GM12865 (cell line): ENCODE results near the gene CBX7.

Source experiments
- DNase-seq: peaks from one replicate; pipeline ENCODE4 v3.0.0; 2010; ENCODE audit warnings: low read depth
- H3K4me3 ChIP-seq: 2 replicates; pipeline ENCODE4 v1.5.1; 2011; ENCODE audit warnings: mild to moderate bottlenecking, low read depth, low read length, control low read depth
- TF ChIP-seq, protein P1 (sequence below): IDR thresholded peaks from 2 replicates; pipeline ENCODE4 v1.5.1; 2011; ENCODE audit warnings: low read length, control low read depth, low read depth, inconsistent platforms; ENCODE audit not compliant: insufficient read depth; ENCODE audit errors: missing control alignments

The CBX7 gene

DNA sequence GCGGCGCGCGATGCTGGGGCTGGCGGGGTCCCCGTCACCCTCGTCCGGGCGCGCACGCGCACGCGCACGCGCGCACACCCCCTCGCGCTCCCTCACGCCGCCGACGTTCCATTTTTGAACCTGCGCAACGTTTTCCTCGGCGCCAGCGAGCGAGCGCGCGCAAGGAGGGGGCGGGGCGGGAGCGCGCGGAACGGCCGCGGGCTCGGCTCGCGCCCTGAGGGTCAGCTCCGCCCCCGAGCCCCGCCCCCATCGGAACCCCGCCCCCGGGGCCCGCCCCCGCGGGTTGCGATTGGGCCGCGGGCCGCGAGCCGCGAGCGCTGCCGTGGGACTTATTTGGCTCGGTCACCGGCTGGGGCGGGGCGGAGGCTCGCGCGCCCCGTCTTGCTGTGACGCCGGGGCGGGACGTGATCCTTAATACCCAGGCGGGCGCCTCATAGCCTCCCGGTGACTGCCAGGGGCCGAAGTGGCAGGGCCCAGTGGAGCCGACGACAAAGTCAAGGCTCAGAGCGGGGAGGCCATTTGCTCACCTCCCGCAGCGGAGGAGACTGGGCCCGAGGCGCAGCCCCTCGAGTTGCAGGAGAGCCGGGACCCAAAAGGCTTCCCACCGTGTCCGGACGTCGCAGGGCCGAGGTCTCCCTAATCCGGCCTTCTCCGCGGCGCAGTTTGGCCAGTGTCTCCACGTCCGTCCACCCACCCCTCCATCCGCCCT is at the start of gene CBX7:
Gene CBX7 (minus strand): TSS at position 170 of the 709 bp plus-strand sequence. CDS start 236 bp downstream, outside the sequence.
- TF ChIP-seq, protein P1, sequence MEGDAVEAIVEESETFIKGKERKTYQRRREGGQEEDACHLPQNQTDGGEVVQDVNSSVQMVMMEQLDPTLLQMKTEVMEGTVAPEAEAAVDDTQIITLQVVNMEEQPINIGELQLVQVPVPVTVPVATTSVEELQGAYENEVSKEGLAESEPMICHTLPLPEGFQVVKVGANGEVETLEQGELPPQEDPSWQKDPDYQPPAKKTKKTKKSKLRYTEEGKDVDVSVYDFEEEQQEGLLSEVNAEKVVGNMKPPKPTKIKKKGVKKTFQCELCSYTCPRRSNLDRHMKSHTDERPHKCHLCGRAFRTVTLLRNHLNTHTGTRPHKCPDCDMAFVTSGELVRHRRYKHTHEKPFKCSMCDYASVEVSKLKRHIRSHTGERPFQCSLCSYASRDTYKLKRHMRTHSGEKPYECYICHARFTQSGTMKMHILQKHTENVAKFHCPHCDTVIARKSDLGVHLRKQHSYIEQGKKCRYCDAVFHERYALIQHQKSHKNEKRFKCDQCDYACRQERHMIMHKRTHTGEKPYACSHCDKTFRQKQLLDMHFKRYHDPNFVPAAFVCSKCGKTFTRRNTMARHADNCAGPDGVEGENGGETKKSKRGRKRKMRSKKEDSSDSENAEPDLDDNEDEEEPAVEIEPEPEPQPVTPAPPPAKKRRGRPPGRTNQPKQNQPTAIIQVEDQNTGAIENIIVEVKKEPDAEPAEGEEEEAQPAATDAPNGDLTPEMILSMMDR: no peak
- peak within 1 kb of the TSS; percentile 82 for H3K4me3 ChIP-seq
- peak; percentile 96 for DNase-seq

DNA sequence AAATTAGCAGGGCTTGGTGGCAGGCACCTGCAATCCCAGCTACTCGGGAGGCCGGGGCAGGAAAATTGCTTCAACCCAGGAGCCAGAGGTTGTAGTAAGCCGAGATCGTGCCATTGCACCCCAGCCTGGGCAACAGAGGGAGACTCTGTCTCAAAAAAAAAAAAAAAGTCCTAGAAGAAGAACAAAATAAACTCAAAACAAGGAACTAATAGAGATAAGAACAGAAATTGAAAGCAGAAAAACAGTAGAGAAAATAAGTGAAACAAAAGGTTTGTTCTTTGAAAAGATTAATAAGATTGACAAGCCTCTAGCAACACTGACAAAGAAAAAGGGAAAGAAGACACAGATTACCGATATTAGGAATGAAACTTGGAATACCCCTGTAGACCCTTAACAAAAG is 45.1 kb upstream of the CBX7 start:
- DNase-seq: no peak
- TF ChIP-seq, protein P1: no peak
- H3K4me3 ChIP-seq: no peak overlapping the region

DNA sequence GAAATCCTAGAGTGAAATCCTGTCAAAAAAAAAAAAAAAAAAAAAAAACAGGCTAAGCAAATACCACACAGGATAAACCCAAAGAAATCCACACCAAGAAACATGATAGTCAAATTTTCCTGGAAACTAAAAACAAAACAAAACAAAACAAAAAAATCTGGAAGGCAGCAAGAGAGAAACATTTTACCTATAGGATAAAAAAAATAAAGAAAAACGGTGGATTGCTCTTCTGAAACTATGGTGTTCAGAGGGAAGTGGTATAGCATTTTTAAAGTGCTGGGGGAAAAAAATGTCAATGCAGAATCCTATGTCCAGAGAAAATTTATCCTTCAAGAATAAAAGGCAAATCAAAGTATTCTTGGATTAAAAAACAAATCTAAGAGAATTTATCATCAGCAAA is 41.6 kb upstream of the CBX7 start:
- DNase-seq: no peak
- TF ChIP-seq, protein P1: no peak
- H3K4me3 ChIP-seq: no peak overlapping the region

DNA sequence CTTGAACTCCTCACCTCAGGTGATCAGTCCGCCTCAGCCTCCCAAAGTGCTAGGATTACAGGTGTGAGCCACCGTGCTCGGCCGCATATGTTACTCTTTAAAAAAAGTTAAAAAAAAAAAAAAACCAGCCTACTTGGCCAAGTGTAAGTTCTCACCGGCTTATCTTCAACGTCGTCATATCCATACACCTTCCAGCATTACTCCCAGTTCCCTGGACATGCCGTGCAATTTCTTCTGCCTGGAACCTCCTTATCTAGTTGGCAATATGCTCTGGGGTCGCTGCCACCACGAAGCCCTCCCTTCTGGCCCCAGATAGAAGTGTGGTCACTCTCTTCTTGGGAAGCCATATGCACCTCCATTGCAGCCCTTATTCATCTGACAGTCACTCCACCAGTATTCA is 36.3 kb upstream of the CBX7 start:
- DNase-seq: no peak
- TF ChIP-seq, protein P1: no peak
- H3K4me3 ChIP-seq: no peak overlapping the region

DNA sequence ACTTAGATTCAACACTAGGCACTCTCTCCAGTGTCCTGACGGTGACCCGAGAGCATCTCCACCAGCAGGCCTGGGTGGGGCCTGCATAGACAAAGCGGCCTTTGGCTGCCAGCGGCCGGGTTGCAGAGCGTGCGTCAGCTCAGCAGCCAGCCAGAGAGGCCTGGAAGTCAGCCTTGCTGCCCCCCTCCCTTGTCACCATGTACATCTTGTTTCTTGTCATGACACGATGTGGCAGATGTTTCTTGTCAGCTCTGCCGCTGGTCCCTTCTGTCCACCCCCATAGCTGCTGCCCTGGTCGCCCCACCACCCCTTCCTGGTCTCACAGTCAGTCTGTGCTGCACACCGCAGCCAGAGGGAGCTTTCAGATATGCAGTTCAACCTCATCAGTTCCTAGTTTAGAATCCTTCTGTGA is 33.1 kb upstream of the CBX7 start:
- TF ChIP-seq, protein P1: no peak
- H3K4me3 ChIP-seq: no peak overlapping the region
- DNase-seq: no peak

DNA sequence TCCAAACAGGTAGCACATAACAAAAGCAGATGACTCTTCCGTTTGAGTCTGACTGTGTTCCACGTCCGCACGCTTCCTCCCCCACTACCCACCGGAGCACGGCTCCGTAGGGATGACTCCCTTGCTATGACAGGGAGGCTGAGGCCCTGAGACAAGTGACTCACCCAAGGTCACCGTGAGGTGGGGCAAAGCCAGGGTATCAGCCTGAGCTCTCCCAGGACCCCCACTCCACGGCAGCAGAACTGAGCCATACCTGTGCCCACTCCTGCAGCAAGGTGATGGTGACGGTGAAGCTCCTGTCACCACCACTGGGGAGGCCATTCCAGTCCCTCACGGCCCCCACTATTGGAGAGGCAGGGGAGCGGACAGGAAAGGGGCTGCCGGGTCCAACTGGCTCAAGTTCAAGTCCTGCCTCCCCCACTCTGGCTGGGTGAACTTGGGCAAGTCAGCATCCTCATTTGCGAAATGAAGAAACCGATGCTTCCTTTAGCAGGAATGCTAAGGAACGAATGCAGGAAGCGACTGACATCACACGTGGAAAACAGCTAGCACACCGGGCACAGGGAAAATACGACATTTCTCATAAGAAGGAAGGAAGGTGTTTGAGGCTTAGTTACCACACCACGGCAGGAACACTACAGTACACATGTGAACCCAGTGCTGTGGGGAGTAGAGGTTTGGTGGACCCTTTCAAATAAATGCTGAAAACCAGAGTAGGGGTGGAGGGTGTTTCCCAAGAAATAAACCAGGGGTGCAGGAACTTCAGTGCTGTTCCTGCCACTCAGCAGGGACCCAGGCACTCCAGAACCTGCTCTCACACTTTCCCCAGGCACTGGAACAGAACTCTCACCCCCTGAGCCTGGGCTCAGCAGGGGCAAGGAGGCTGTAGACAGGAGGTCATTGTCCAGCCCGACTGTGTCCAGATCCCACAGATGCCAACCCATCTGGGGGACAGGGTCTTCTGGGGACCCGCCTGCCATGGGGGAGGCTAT is 32.4 kb upstream of the CBX7 start:
- no peak for DNase-seq
- TF ChIP-seq, protein P1: no peak
- H3K4me3 ChIP-seq: no peak overlapping the region
